Astrocyte of the spinal cord (primary cell): Measurements from ENCODE around the gene TPST2.

ENCODE experiments used
- DNase-seq: peaks from one replicate; pipeline ENCODE4 v3.0.0; 2011; ENCODE audit warnings: low read depth, low spot score
- H3K4me3 ChIP-seq: 2 replicates; pipeline ENCODE4 v1.5.1; 2011; ENCODE audit warnings: low read depth, mild to moderate bottlenecking, low read length, moderate library complexity
- in situ Hi-C: cut with HindIII; loops from 2 replicates; pipeline ENCODE4 v1.10.0; 2017; ENCODE audit warnings: low sequenced_read_pairs
- TF ChIP-seq, protein P1 (sequence below): IDR thresholded peaks from 2 replicates; pipeline ENCODE4 v1.5.1; 2012; ENCODE audit warnings: low read depth, mild to moderate bottlenecking, low read length, inconsistent platforms

Gene TPST2

DNA sequence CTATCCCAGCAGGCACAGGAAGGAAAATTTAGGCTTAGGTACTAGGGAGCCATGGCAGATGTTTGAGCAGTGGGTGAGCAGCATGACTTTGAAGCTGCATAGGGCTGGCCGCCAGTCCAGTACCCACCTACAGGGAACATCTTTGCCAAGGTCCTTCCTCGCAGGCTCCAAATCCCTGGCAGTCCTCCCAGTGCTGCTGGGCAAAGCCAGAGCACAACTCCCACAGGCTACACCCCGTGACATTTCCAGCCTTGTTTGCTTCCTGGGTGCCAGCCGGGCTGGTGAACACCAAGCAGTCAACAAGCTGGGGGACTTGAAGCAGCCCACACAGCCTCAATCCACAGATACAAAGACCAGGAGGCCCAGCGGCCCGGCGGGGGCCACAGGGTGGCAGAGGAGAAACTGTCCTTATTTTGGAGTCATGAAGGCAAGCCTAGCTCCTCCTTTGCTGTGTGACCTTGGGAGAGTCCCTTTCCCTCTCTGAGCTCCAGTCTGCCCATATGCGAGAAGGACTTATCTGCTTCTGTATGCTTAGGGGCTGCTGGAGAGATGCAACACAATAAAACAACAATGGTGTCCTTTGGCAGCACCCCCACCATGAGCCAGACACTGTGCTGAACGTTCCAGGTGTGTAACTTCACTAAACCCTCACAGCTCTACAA lies 28.0 kb downstream of the TPST2 start:
- in situ Hi-C loops = no loop called here
- TF ChIP-seq, protein P1, sequence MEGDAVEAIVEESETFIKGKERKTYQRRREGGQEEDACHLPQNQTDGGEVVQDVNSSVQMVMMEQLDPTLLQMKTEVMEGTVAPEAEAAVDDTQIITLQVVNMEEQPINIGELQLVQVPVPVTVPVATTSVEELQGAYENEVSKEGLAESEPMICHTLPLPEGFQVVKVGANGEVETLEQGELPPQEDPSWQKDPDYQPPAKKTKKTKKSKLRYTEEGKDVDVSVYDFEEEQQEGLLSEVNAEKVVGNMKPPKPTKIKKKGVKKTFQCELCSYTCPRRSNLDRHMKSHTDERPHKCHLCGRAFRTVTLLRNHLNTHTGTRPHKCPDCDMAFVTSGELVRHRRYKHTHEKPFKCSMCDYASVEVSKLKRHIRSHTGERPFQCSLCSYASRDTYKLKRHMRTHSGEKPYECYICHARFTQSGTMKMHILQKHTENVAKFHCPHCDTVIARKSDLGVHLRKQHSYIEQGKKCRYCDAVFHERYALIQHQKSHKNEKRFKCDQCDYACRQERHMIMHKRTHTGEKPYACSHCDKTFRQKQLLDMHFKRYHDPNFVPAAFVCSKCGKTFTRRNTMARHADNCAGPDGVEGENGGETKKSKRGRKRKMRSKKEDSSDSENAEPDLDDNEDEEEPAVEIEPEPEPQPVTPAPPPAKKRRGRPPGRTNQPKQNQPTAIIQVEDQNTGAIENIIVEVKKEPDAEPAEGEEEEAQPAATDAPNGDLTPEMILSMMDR = no peak
- H3K4me3 ChIP-seq = no peak overlapping the region
- no peak for DNase-seq

DNA sequence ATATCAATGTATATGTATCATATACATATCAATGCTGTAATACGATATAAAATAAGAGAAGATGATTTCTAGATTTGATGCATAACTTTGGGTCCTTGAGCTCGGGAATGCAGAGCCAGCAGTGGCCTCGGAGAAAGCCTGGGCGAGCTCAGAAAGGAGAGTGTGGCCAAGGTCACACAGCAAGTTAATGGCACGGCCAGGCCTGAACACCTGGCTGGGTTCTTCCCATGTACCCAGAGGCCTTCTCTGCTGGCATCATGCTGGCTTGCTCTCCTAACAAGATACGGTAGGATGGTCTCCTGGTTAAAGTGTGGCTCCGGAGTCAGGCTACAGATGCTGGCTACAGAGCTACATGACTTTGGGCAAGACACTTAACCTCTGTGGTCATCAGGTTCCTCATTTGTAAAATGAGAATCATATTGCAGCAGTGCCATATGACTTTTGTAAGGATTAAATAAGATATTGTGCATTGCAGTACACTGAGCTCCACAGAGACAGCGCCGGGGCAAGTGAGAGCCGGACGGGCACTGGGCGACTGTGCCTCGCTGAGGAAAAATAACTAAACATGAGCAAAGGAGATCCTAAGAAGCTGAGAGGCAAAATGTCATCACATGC lies 29.9 kb downstream of the TPST2 start:
- DNase-seq = no peak
- no peak overlapping the region for H3K4me3 ChIP-seq
- TF ChIP-seq, protein P1 = no peak
- in situ Hi-C loops = no loop called here

DNA sequence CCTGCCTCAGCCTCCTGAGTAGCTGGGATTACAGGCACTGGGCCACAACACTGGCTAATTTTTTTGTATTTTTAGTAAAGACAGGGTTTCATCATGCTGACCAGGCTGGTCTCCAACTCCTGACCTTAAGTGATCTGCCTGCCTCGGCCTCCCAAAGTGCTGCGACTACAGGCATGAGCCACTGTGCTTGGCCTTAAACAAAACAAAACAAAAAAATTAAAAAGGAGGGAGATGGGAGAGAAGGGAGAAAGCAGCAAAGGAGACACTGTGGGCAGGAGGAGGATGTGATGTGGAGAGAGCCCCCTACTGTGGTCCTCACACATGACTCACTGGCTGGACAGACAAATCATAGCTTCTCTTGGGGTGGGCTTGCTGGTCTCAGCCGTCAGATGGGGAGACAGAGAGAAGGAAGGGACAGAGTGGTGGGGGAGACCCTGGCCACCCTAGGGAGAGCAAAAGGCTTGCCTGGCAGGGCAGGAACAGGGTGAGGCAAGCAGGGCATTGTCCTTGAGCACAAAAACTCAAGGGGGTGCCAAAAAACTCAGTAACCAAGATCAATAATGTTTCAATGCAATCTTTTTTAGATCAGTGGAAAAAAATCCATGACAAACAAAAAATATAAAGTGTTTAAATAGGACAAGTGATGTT lies 31.6 kb downstream of the TPST2 start:
- H3K4me3 ChIP-seq = no peak overlapping the region
- in situ Hi-C loops = no loop called here
- TF ChIP-seq, protein P1 = peak; percentile 14
- DNase-seq = peak; percentile 77

DNA sequence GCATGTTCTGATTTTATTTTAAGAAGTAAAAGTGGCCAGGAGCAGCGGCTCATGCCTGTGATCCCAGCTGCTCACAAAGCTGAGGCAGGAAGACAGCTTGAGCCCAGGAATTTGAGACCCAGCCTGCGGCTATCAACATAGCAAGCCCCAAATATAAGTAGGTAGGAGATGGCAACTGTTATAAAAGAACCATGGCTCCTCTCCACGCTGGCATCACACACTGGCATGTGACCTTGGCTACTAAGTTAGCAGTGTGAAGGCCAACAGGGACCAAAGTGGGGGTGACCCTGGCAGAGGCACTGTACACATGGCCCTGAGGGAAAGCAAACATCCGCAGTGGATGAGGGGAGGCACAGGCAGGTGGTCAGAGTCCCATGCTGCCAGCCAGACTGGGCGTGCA lies 33.0 kb downstream of the TPST2 start:
- no peak overlapping the region for H3K4me3 ChIP-seq
- in situ Hi-C loops = no loop called here
- TF ChIP-seq, protein P1 = no peak
- DNase-seq = no peak

DNA sequence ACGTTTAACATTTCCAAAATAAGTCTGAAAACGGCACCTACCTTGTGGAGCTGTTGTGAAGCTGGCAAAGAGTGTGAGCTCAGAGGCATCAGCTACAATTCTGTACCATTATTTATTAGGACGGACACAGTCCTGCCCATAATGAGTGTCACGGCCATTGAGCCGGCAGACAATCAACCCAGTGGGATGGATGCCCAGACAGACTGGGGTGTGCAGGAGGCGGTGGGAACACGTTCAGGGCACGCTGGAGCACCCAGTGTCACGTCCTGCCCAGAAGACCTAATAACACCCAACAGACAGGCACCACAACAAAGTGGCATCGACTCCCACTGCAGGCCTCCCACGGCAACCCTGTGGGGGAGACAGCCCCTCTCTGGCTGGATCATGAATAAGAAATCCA lies 34.5 kb downstream of the TPST2 start:
- no peak for DNase-seq
- TF ChIP-seq, protein P1 = no peak
- in situ Hi-C loops = no loop called here
- H3K4me3 ChIP-seq = no peak overlapping the region

DNA sequence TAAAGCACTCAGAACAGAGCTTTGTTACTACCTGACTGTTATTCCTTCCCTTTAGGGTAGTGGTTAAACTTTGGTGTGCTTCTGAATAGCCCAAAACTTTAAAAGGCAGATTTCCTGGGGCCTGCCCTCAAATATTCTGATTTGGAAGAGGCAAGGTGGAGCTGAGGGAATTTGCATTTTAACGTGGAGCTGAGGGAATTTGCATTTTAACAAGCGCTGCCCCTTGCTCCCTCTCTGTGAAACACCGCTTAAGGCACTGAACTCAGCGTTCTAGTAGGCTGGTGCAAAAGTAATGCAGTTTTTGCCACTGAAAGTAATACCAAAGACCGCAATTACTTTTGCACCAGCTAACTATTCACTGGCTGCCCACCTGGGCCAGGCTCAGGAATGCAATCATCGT lies 35.0 kb downstream of the TPST2 start:
- no peak for DNase-seq
- TF ChIP-seq, protein P1 = no peak
- H3K4me3 ChIP-seq = no peak overlapping the region
- in situ Hi-C loops = no loop called here
